Epithelial cell of prostate (primary cell): ENCODE results near the gene TRABD2B.

Experiments used
- DNase-seq: peaks from one replicate; pipeline ENCODE4 v3.0.0-alpha.2; 2011; ENCODE audit warnings: low read depth, low spot score
- H3K27ac ChIP-seq: fragments of 450-650 bp; 2 replicates; pipeline ENCODE4 v1.5.1; 2017; ENCODE audit warnings: mild to moderate bottlenecking

The TRABD2B gene

DNA sequence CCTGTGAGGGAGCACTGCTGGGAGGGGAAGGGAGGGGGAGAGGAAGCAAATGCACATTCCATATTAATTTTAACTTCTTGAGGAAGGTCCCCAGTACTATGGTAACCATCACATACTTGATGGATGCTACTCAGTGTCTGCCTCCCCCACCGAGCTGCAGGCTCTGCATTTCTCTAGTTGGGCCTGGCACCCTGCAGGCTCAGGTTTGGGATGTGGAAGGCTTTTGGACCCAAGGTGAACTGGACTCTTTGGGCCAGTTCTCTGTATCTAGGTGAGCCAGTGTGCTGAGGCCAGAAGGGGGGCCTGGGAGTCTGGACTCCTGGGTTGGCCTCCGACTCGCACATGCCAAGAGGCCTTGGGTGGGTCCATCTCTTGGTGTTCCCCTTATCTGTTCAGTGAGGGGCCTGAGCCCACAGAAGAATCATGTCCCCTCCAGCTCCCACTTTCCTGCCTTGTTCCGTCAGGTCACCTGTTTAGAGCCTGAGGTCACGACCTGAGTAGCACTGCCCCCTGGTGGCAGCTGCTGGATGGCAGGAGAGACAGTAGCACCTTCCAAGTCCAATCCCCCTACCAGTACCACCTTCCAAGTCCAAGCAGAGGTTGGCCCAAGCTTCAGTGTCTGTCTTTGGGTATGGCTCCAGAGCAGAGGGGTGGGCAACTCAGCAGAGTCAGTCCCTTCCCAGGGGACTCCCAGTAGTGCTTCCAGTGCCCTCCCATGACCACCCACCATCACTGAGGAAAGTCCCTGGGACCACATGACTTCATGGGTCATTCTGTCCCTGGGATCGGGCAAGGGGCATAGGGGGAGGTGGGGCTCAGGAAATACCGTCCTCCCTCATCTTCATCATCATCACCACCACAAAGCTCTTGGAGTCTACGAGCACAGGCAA, 241.8 kb downstream of the TRABD2B start:
- H3K27ac ChIP-seq, result no peak overlapping the region
- DNase-seq, result no peak

DNA sequence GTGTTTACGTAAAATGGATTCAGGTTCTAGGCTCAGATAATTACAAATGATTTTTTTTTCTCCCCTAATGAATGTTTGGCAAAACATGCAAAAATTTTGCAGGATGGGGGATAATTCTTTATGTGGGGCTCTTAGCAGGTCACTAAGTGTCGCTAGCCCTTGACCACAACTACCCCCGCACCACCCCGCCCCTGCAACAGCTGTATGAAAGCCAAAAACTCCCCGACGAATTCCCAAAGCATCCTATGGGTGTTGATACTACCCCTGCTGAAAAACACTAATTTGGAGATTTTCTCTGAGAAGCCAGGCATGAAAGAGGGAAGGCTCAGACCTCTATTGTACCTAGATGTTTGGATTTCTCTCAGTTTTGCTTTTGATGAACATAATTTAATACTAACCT, 243.0 kb downstream of the TRABD2B start:
- no peak for DNase-seq
- H3K27ac ChIP-seq, result no peak overlapping the region

DNA sequence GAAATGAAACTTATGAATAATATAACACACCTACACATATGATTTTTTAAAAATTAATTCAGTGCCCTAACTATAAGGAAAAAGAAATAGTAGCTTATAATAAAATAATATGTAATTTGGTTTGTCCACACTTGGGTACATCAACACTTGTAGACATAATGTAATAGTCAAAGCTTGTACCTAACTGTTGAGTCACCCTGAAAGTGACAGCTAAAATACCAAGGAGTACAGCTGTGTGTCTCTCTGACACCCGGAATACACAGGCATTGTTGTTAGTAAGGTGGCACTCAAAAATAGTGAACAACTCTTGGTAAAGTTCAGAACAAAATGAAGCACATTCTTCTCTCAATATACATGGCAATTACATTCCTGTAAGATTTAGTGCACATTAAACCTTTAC, 243.4 kb downstream of the TRABD2B start:
- no peak for DNase-seq
- H3K27ac ChIP-seq, result no peak overlapping the region

DNA sequence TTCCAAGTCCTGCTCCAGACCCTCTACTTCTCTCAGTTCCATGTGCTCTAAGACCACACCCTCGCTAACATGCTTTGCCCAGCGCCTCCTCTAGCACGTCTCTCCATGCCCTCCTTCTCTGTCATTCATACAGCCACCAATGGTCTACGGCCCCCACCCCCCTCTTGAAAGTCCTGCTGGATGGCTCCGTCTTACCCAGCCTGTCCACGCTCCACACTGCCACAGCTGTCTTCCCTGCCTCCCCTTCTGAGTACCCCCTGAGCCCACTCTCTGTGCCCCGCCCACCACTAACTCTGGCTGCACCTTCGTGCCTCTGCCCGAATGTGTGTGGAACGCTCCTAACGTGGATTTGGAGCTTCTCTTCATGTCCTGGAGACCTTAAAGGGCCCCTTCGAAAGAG, 244.6 kb downstream of the TRABD2B start:
- DNase-seq, result no peak
- H3K27ac ChIP-seq, result no peak overlapping the region

DNA sequence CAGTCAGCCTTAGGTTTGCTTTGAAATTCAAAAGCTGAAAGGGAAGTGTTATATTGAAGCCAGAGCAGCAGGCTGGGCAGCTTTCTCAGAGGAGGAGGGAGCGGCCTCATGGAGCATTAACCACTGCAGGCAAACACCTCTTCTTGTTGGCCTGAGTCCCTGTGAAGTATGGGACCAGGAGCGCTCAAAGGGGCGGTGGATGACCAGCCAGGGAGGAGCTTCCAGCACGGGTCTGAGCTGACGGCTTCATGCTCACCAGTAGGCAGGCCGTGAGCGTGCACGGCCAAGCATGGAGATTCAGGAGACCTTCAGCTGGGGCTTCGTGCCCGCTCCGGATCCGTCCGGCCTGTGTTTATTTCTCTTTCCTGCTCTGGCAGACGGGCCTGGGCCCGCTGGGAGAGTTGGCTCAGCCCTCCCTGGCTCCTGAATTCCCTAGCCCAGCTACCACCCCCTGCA, 245.2 kb downstream of the TRABD2B start:
- no peak overlapping the region for H3K27ac ChIP-seq
- no peak for DNase-seq

DNA sequence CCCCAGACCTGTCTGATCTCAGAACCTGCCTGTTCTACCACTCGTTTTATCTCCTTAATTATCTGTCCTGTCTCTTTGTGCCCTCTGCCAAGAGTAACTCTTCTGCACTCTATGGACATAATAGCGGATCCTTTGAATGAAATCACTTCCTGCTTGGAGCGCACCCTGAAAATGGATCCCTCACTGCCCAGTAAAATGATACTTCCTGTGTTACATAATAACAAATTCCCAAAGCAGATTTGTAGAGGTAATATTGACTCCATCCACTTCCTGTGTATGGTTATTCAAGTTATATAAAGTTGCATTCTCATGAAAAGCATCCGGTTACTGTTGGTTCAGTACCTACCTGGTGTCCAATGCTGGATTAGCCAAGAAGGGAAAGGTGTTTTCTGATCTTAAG, 246.0 kb downstream of the TRABD2B start:
- no peak for DNase-seq
- H3K27ac ChIP-seq, result no peak overlapping the region

DNA sequence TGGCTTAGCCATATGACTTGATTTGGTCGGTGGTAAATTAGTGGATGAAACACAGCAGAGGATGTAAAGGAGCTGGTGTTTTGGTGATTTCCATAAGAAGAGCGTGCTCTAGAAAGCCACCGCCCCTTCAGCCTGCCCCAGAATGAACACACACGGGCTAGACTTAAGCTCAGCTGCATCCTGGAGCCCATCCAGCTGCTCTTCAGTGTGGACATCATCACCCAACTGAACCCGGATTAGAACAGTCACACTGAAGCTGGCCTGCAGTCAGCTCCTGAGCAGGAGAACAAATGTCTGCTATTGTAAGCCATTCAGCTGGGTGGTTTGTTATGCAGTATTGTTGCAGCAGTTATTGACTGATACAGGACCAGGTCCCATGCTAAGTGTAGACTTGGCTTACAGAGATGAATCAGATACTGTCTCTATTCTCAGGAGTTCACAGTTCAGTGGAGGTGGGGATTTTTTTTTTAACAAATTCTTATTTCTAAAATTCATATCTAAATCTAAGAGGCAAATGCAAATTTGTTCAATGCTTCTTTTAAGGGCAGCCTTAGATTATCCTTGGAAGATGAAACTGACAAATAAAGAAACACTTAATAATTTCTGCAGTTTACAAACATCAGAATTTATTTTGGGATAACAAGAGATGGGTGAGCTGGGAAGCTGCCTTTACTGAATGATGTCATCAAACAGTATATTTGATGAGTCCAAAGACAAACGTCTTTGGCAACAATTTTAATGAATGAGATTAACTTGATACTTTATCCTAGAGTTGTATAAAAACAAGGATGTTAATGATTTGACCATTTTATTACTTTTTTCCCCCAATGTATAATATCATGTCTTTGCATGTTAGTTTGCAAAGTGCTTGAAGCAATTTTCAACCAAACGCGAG, 251.2 kb downstream of the TRABD2B start:
- no peak for DNase-seq
- H3K27ac ChIP-seq, result no peak overlapping the region

DNA sequence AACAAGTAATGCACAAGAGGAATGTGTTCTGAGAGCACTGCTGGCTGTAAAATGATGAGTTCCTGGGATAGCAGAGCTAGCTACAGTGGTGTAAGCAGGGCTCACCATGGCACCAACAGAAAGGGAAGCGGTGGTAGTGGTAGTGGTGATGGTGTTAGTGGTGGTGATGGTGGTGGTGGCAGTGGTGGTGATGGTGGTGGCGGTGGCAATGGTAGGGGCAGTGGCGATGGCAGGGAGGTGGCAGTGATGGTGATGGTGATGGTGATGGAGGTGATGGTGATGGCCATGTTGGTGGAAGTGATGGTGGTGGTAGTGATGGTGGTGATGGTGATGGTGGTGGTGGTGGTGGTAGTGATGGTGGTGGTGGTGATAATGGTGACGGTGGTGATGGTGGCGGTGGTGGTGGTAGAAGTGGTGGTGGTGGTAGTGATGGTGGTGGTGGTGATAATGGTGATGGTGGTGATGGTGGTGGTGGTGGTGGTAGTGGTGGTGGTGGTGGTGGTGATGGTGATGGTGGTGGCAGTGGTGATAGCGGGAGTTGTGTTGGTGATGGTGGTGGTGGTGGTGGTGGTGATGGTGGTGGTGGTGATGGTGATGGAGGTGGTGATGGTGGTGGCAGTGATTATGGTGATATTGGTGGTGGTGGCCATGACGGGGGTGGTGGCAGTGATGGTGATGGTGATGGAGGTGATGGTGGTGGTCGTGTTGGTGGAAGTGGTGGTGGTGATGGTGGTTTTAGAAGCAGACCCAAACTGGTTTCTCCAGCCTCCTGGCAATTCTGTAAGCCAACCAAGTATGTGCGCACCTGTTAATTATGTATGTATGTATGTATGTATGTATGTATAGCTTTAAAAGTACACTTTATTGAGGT, 254.1 kb downstream of the TRABD2B start:
- DNase-seq, result no peak
- H3K27ac ChIP-seq, result no peak overlapping the region

DNA sequence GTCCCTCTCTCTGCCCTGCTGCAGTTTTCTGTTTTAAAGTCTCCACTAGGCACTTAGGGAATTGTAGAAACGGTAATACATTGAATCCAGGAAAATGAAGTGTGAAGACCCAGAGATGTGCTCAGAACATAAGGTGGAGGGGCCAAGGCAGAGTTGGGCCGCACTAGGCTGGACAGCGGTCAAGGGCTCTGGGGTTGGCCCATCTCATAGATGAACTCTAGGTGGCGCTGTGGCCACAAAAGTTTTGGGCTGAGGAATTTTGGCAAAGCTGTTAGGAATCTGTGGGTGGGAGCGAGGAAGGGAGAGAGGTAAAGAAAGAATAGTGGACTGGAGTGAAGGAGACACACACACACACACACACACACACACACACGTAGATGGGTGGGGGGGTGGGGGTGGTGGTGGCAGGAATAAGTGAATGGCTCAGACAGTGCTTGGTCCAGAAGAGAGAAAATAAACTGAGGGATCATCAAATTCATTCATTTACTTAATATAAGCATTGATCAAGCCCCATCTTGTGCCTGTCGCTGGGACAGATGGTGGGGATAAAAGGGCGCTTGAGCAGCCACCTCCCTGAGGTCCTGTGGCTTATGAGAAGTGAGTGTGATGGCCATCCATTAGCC, 258.5 kb downstream of the TRABD2B start:
- DNase-seq, result no peak
- no peak overlapping the region for H3K27ac ChIP-seq

DNA sequence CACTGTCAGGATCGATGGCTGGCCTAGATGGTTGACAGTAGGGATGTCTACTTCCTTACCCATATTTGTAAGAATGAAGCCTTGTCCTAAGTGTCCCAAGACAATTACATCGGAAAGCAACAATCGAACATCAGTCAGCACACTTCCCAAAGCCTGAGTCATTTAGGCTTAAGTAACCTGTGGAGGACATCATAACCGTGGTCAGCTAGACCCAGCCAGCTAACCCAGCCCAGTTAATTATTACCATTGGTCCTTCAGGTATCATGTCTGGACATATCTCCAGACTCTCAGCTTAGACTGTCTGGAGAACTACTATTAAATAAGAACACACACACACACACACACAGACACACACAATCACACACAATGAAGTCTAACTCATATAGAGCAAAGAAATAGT, 264.7 kb downstream of the TRABD2B start:
- peak overlapping the region; percentile 20 for H3K27ac ChIP-seq
- DNase-seq, result peak; percentile 50

DNA sequence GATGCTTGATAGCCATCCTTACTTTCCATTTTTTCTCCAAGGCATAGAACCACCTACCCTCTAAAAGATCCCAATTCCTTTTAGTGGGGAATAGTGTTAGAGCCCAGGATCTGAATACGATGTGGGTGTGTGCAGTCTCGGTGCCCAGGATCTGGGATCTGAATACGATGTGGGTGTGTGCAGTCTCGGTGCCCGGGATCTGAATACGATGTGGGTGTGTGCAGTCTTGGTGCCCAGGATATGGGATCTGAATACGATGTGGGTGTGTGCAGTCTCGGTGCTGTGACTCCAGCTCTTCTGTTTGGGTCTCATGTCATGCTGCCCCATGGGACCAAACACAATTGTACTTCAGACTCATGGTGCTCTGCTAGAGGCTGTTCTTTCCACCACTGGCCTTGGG, 265.5 kb downstream of the TRABD2B start:
- no peak overlapping the region for H3K27ac ChIP-seq
- no peak for DNase-seq

DNA sequence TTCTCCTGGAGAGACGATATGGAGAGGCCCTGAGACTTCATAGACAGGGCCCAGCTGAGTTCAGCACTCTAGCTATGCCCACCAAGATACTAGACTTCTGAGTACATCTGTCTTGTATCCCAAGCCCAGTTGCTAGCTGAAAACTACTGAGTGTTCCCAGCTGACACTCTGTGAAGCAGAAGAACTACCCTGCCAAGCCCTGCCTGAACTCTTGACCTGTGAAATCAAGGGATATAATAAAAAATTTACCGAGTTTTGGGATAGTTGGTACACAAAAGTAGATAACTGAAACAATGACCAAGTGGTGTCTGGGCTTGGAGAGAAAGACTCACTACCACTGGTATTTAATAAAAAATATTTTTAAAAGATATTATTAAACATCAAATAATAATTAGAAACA, 267.5 kb downstream of the TRABD2B start:
- H3K27ac ChIP-seq, result no peak overlapping the region
- DNase-seq, result no peak

DNA sequence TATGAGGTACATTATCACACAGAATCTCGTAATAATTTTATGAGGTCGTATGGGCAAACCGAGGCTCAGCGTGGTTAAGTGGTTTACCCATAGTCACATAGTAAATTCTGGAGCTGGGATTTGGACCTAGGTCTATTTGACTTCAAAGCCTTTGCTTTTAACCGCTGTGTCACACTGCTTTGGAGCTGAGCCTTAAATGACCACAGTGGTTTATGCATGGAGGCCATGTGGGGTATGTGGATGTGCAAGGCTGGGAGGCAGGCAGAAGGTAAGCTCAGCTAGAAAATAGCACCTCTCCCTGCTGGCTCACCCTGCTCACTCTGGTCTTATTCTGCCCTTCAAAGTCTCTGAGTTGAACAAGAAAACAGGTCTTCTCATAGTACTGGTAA, 269.5 kb downstream of the TRABD2B start:
- no peak overlapping the region for H3K27ac ChIP-seq
- no peak for DNase-seq

DNA sequence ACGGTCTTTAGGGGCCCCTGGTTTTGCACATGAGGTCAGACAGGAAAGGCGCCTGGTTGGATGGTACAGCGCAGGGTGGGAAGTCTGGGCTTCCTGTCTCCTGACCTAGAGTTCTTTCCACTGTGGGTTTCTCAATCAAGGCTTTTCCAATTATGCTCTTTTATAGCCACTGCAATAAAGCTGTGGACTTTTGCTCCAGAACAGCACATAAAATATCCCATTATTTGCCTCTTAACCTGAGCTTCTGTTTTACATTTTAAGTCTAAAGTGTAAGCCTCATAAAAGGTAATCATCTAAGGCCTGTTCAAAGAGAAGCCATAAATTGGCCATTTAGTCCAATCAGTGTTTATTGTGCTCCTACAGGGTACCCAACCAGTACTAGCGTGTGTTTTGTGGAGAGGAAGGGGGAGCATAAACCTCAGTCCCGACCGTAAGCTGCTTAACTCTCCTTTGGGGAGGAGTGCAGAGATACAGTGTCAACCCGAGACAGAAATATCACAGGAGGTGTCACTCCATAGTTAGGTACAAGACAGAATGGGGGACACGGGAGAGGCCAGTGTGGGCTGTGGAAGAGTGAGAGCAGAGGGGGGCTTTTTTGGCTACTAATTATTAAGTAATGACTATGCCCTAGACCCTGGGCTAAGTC, 270.0 kb downstream of the TRABD2B start:
- DNase-seq, result no peak
- no peak overlapping the region for H3K27ac ChIP-seq

DNA sequence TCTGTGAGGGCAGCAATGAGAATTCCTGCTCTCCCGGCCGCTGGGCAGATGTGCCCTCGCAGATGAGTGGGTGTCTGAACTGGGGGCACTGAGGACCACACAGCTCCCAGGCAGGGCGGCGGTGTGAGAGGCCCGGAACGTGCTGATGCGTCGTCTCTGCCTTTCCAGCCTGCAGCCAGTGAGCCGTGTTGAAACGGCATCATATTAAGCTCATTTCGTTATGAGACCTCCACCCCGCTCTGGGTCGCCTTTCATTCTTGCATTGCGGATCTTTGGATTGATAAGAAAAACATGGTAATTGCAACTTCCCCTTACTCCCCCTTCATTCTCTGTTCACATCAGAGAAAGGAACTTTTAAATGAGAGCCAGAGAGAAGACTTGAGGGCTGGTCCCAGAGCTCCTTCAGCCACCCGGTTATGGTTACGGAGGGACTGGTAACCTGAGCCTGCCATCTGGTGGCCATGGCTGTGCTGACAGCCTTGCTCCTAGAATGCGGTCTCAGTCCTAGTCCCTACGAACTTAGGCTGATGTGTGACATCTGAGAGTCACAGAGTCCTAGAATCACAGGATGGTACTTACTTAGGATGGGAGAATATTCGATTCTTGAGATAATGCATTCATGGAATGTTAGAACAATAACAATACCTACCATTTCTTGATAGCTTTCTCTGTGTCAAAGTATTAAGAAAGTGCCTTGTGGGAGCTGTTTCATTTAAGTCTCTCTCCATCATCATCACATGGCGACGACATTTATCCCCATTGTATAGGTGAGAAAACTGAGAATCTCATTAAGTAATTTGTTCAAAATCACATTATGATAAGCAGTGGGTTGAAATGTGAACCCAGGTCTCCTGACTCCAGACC, 271.0 kb downstream of the TRABD2B start:
- no peak for DNase-seq
- H3K27ac ChIP-seq, result no peak overlapping the region

DNA sequence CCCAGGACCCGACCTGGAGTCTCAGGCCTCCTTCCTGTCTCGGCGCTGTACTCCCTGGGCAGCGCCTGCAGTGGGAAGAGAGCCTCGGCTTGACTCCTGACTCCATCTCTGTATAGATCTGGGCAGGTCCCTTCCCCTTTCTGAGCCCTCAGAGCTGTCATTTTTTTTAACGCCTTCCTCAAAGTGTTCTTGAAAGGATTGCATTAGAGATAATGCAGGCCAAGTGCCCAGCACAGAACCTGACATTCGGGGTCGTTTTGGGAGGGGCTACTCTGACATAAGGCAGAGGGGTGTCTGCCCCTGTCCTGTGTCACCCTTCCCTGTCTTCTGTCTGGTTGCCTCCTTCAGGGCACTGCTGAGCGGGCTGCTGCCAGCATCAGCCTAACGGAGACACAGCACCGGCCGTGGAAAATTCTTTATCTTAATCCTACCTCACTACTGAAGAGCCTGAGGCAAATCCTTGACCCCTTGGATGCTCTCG, 271.6 kb downstream of the TRABD2B start:
- no peak overlapping the region for H3K27ac ChIP-seq
- no peak for DNase-seq

DNA sequence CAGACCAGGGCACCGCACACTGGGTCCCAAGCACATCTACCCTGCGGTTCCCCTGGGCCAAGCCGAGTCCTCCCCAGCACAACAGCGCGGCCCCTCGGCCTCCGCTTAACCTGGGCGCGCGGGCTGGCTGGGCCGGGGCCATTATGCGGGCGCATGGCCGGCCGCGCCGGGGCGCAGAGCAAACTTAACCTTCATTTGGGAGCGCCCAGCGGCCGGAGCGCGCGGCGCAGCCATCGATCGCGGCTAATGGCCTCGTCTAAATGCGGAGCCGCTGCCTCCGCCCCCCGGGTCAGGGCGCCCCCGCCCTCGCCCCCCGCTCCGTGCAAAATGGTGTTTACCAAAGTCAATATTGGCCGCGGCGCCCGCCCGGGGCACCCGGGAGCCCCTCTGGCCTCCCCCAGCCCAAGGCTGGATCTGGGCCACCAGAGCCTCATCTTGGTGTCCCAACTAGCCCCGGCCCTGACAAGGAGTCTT, 272.1 kb downstream of the TRABD2B start:
- H3K27ac ChIP-seq, result no peak overlapping the region

DNA sequence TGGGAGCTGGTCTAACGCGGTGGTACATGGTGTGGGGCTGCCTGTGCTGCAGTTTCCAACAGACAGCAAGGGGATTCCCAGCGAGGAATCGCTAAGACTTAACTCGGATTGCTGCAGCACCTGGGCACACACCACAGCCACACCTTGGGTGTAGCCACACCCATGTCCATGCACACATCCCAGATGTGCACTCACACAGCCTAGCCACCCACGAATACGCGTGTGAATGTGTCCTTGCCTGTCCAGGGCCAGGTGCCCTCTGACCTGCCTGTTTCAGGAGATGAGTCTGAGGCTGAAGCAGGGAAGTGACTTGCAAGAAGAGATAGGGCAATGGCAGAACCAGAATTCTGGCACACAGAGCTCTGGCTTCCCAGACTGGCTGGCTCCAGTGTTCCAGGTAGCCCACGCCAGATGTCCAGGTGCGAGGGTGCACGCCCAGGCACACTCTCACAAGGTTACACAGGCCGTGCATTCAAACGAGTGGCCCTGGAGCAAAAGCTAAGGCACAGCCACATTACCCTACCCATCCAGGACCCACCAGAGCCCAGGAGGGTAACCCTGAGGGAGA, 272.7 kb downstream of the TRABD2B start:
- no peak for DNase-seq
- H3K27ac ChIP-seq, result no peak overlapping the region

More for the DNA sequence above, 272.1 kb downstream of the TRABD2B start:
- DNase-seq, result no peak
